NT2/D1 (cell line): ENCODE results near the gene TRIOBP.

Source experiments
- YY1 ChIP-seq: IDR thresholded peaks from 2 replicates; pipeline ENCODE4 v1.6.1; 2011; ENCODE audit not compliant: insufficient read length, insufficient read depth
- ZNF274 ChIP-seq: IDR thresholded peaks from 2 replicates; pipeline ENCODE4 v1.6.1; 2011; ENCODE audit warnings: mild to moderate bottlenecking, low read depth, low read length

DNA sequence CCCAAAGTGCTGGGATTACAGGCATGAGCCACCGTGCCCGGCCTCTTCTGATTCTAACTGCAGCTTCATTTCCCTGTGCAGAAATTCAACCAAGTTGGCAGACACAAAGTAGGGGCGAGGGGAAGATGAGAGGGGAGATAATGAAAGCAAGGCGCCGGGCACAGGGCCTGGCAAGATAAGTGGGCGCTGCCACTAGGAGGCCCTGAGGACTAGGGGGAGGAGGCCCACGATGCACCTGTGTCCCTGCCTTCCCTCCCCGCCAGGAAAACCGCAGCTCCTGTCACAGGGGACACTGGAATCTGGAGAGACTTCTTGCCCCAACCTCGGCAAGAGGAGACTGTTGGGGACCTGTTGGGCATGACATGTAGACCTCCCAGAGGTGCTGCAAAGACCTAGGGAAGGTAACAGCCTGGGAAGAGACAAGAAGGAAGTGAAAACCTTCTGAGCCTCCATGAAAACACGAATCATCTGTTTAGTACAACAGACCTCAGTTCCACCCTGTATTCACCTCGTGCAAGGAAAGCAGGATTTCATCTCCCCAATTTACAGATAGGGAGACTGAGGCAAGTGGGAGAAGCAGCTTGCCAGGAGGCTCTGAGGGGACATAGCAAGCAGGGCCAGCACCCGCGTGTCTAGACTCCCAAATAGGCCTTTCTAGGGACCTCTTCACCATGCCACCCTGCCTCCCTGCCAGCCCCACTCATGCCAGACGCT is 24.5 kb upstream of the TRIOBP start:
- TF ChIP-seq YY1 = no peak
- TF ChIP-seq ZNF274 = no peak
